GM18861 (cell line): Measurements from ENCODE around the gene CAPN9.

Experiments used
- ATAC-seq: cut with Tn5 transposase; IDR thresholded peaks from one replicate; pipeline ENCODE4 v1.9.1; 2021; ENCODE audit not compliant: unreplicated experiment

The CAPN9 gene

GRCh38 chr1:230848235-230848634 lies 101.0 kb downstream of the CAPN9 start:
- no peak for ATAC-seq

GRCh38 chr1:230849451-230850224 lies 102.5 kb downstream of the CAPN9 start:
- no peak for ATAC-seq

- ATAC-seq: no peak
Measured at GRCh38 chr1:230850547-230850946, 103.4 kb downstream of the CAPN9 start.

- ATAC-seq: no peak
Measured at GRCh38 chr1:230851291-230851691, 104.1 kb downstream of the CAPN9 start.
